ENCODE data around the gene VWA2. TPM values are rescaled to one million over a fixed set of nuclear protein-coding genes. Genes with fewer than 3 reads are reported as not detected.

The VWA2 gene
- total and polyA plus RNA-seq, 10 of the 15 experiments (the other 5 are each of a cell fraction or from before 2014, with no cell fraction given) = 0.03 TPM; not detected in 9

- no TSS peak for BruUV-seq (replicated peaks)
- SMC1A ChIA-PET (ENCODE audit: uncharacterized antibody, unreplicated experiment) = interaction anchor here (0.6 kb wide), 1 partner anchor 596 kb away, joined by 3 read pairs; no protein-coding TSS in a partner anchor
- no peak overlapping the region for H3K27ac ChIP-seq (ENCODE audit: control insufficient read depth, insufficient read depth)
- H3K36me3 ChIP-seq (ENCODE audit: control insufficient read depth in 2 of 2, insufficient read depth in 2 of 2, low read length in 1 of 2) = no peaks in the 10 kb centered on the region
- intact Hi-C loops (cut with micrococcal nuclease; ENCODE audit: unreplicated experiment) (no loop called here), in situ Hi-C loops (cut with MboI) (loop anchor here (10.0 to 25.0 kb wide), 3 partner anchors 97 to 815 kb away; no protein-coding TSS in a partner anchor)
- WGBS (ENCODE audit: insufficient coverage, insufficient replicate concordance, low lambda C conversion rate, missing lambda C conversion rate) = 0% methylated on average over 3 of the region's 3 CpGs
- no peaks in the 10 kb centered on the region for H3K79me2 ChIP-seq (ENCODE audit: control insufficient read depth, insufficient read depth, low read length)
- H4K20me1 ChIP-seq (ENCODE audit: control insufficient read depth, insufficient read depth) = no peaks in the 10 kb centered on the region
- peaks cover 4% of the 10 kb centered on the region for H3K4me1 ChIP-seq (ENCODE audit: control insufficient read depth, insufficient read depth, low read length)
- H2AFZ ChIP-seq (ENCODE audit: control insufficient read depth, low read depth, low read length) = no peak overlapping the region
- no peak for DNase-seq (ENCODE audit: low read depth, low spot score)
- H3K4me2 ChIP-seq (ENCODE audit: control insufficient read depth, insufficient read depth) = no peak overlapping the region
- POLR2A ChIA-PET = no interaction called here
- H3K9me3 ChIP-seq (replicated peaks; ENCODE audit: control insufficient read depth, insufficient read depth, low read length) = no peaks in the 10 kb centered on the region
- H3K27me3 ChIP-seq (replicated peaks in 1 of 2; ENCODE audit: control insufficient read depth in 2 of 2, insufficient read depth in 2 of 2, low read length in 1 of 2) = no peaks in the 10 kb centered on the region; a peak in 1 of 4 replicates
- no peak for FAIRE-seq
- H3K4me3 ChIP-seq = no peak overlapping the region
- RAD21 ChIA-PET (ENCODE audit: unreplicated experiment) = no interaction called here
- TF ChIP-seq ASH2L (IDR thresholded peaks at IDR 0.05; ENCODE audit: borderline replicate concordance, low read depth) = no peak
- TF ChIP-seq NFYB (IDR thresholded peaks at IDR 0.05; ENCODE audit: insufficient read depth, low read depth, low read length) = no peak
- no peak for TF ChIP-seq BCLAF1 (IDR thresholded peaks at IDR 0.05)
- TF ChIP-seq EP300 (IDR thresholded peaks at IDR 0.05; ENCODE audit: borderline replicate concordance in 1 of 2, control insufficient read depth in 1 of 2, low read depth in 2 of 2, low read length in 2 of 2) = no peak
- no peak for TF ChIP-seq USF2 (IDR thresholded peaks at IDR 0.05; ENCODE audit: borderline replicate concordance, low read depth, low read length)
- TF ChIP-seq CTCF (IDR thresholded peaks at IDR 0.05 in 2 of 3, conservative IDR thresholded peaks at IDR 0.05 in 1 of 3; ENCODE audit: control insufficient read depth in 2 of 3, extremely low read depth in 1 of 3, insufficient read depth in 1 of 3, low read depth in 3 of 3, low read length in 3 of 3) = no peak
- no peak for TF ChIP-seq IRF4 (IDR thresholded peaks at IDR 0.05; ENCODE audit: low read depth, low read length)
- ATAC-seq = no peak
- no peak overlapping the region for H3K9ac ChIP-seq (ENCODE audit: control insufficient read depth, insufficient read depth, low read length)
- CTCF ChIA-PET = interaction anchor here (2.3 kb wide), 1 partner anchor 149 kb away, joined by 9 read pairs; no protein-coding TSS in a partner anchor
Measured at GRCh38 chr10:114309364-114309651, 70.3 kb downstream of the VWA2 start.
